Stimulated activated CD4-positive, alpha-beta T cell treated with anti-CD3 and anti-CD28 coated beads, Interleukin-1b, Interleukin-23, amount 100 ng/mL, for 24 hours (primary cell): ENCODE measurements around the gene CFAP251.
"Not testable (repeated sequence)": the region's sequence is repeated elsewhere in the genome, so short reads cannot be mapped to it uniquely, and the experiment has no call there.

Source experiments
- DNase-seq, 4 experiments: peaks; one replicate each; pipeline ENCODE4 v3.0.0-alpha.2; 2020; ENCODE audit warnings: low read depth in 4 of 4, low spot score in 1 of 4

CFAP251 gene

GRCh38 chr12:121974026-121974985 lies 55.9 kb downstream of the CFAP251 start:
- no peak for DNase-seq

DNA sequence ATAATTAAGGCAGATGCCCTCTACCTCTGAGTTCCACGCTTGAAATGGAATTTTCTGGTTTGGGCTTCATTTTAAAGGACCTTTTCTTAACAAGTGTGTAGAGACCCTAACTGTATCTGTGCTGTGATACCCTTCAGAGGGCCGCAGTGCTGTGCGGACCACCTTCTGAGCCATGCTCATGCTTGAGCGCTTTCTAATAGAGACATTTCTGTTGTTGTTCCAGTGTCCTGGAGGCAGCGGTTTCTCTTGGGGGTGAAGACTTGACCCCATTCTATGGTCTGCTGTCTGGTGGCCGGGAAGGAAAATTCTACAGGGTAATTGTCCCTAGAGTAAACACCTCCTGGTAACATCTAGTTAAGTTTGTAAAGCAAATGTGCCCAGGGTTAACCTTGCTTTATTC lies 56.6 kb downstream of the CFAP251 start:
- DNase-seq: no peak

- DNase-seq: no peak
Observed at GRCh38 chr12:121976950-121977349, 58.6 kb downstream of the CFAP251 start.

GRCh38 chr12:121980191-121980891 lies 61.9 kb downstream of the CFAP251 start:
- no peak for DNase-seq

GRCh38 chr12:121980892-121981272 lies 62.5 kb downstream of the CFAP251 start:
- DNase-seq: no peak

DNA sequence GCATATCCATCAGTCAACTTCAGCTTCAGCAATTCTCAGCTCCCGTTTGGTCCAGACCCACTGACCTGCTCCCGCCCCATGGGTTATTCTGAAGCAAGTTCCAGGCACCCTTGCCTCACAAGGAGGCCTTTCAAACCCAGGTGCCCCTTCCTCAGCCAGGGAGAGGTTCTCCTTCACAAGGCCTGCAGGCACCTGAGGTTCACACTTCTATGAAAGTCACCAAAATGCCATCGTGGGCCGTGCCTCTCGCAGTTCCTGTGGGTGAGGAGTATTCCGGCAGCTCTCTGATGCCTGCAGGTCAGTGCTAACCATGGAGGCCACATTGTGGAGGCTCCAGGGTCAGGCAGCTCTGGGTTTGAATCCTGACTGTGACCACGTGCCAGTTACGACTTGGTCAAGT lies 63.1 kb downstream of the CFAP251 start:
- DNase-seq: no peak

DNA sequence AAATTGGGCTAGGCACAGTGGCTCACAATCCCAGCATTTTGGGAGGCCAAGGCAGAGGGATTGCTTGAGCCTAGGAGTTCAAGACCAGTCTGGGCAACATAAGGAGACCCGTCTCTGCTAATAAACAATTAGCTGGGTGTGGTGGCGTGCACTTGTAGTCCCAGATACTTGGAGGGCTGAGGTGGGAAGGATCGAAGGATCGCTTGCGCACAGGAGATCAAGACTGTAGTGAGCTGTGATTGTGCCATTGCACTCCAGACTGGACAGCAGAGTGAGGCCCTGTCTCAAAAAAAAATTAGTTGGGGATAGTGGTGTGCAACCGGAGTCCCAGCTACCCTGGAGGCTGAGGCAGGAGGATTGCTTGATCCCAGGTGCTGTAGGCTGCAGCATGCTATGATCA lies 64.6 kb downstream of the CFAP251 start:
- no peak for DNase-seq

DNA sequence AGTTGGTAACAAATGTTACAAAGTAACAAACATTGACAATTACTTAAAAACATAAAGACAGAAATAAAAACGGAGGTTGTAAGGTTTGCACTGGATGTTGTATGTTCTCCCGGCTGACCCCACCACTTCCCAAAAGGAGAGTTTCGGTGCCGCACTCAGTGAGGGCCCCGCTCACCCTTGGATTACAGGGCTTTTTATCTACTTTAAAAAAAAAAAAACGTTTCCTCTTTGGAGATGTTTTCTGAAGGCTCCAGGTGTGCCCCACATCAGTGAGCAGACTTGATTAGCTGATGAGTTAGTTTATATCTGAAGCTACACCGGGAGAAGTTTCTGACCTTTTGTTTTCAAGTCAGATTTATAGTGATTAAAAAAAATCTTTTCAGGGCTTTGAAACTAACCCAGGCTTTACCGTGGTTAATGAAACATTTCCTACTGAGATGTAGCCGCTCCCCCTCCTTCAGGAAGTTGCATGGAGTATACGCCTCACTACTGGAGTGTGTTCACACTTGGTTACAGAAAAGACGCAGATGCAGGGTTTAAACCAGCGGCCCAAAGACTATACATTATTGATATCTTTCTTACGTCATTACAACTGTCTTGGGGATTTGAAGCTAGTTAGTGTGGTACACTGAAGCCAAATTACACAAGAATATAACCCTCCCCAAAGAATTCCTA lies 65.3 kb downstream of the CFAP251 start:
- DNase-seq: no peak

DNA sequence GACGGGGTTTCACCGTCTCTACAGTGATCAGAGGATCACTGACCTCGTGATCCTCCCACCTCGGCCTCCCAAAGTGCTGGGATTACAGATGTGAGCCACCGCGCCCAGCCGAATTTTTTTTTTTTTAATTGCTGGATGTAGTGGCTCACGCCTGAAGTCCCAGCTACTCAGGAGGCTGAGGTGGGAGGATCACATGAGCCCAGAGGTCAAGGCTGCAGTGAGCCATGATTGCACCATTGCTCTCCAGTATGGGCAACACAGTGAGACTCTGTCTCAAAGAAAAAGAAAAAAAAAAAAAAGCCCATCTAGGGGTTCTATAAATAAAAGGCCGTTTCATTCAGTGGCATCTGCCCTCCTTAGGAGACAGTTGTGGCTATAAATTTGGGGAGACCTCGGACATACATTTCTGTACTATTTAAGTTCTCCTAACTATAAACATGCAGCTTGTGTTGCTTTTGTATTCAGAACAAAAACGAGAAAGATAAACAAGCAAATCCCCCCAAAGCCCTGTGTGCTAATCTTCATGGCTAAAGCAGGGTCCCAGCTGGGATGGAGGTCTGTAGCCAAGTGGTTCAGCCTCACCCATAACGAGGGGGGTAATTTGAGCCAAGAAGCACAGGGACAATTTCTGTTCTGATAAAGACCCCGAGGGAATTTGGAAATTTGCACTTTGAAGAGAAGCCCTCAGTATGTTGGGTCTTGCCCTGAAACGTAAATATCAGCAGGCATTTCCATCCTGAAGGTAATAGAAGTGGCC lies 68.3 kb downstream of the CFAP251 start:
- DNase-seq: no peak

- DNase-seq: not testable (repeated sequence)
Observed at GRCh38 chr12:121988519-121988918, 70.1 kb downstream of the CFAP251 start.

GRCh38 chr12:121989276-121990113 lies 71.1 kb downstream of the CFAP251 start:
- no peak for DNase-seq

DNA sequence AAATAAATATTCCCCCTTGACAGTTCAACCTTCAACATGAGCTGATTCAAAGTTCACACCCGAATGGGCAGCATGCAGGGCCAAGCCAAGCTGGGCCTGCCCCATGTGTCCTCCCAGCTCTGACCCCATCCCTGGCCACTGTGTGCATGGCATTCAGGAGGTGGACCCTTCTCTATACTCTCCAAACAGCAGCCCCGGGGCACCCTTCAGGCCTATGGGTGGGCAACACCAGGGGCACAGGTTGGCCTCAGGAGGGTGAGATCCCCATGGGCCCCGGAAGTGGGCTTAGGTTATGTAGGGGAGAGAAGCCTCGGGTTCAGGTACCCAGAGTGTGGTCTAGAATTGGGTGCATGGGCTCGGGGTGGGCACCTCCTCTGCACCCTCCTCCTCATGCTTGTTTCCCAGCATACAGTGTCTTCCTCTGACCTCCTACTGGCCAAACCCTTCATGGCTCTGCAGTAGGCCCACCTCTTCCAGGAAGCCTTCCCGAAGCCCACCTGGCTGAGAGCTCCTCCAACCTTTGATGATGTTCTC lies 71.8 kb downstream of the CFAP251 start:
- DNase-seq: no peak

GRCh38 chr12:121990692-121991603 lies 72.6 kb downstream of the CFAP251 start:
- peak in 1 of 4 experiments; percentile 34 for DNase-seq

DNA sequence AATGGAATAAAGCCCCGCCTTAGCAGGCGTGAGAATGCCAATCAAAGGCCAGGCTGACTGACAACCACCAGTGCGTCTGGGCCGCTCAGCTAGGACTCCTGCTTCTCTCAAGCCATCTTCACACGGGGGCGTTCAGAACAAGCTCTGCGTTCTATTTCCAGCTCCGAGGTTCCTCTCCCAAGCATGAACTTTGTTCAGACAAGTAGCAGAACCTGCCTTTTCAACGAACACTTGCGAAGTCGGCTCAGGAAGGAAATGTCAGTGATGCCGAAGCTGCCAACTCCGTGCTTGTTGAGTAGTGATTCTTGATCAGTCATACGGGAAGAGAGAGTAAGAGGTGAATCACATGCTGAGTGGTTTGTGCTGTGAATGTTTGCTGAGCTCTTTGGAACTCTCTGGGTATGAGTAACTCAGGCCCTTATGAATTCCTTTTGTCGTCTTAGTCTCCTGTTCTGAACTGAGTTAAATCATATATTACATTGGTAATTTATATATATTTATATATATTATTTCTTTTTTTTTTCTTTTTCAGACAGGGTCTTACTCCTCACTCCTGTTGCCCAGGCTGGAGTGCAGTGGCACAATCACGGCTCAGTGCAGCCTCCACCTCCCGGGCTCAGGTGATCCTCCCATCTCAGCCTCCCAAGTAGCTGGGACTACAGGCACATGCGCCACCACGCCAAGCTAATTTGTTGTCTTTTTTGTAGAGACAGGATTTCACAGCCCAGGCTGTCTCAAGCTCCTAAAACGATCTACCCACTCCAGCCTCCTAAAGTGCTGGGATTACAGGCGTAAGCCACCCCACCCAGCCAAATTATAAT lies 73.9 kb downstream of the CFAP251 start:
- DNase-seq: peak; percentile 22 to 56 (median 34)

DNA sequence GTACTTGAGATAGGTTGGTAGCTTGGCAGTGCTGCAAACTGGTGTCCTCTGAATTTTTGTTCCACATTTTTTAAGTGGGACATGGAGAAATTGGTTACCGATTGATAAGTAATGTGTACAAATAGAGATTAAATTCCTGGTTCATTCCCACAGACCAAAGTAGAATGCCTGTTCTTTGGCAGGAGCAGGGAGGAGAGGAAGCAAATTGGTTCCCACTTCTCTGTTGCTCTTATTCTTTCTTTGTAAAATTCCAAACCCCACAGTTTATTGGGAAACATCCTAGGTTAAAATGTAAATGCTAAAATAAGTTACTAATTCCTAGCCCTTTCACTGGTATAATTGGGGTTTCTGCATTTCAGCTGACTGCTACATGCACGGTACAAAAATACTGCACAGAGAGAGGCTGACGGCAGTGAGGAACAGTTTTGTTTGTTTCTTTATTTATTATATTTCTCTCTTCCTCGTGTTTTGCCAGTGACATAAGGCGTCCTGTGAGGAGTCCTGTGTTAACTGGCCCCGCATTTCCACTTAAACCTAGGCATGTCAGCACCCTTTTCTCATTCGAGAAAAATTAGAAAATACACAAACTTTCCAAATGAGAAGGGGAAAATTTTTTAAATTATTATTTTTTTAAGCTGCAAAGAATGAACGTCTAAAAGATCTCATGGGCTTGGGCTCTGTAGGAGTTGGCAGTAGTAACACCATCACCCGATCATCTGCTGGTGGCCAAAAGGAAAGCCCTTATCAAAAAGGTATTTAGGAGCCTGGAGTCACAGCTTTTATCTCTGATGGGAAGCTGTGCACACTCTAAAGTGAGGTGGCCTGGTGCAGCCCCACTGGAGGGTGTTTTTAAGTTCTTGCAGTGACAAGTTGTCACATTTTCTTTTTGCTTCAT lies 77.9 kb downstream of the CFAP251 start:
- DNase-seq: no peak

GRCh38 chr12:121996945-121997612 lies 78.7 kb downstream of the CFAP251 start:
- DNase-seq: no peak
